Colon (tissue), 2 donors: ENCODE data around the gene GRIA4.
"Not testable (repeated sequence)": the region's sequence is repeated elsewhere in the genome, so short reads cannot be mapped to it uniquely, and the experiment has no call there.

Experiments used
- FAIRE-seq: peaks from 2 replicates; lab custom pipeline; 2012; peaks lifted over from hg19 to GRCh38; lab: Jason Lieb, UNC
- donor health status: control.
- donor health status: control.

The GRIA4 gene

GRCh38 chr11:105860105-105860504 lies 250.2 kb downstream of the GRIA4 start:
- no peak for FAIRE-seq

GRCh38 chr11:105861225-105861624 lies 251.4 kb downstream of the GRIA4 start:
- no peak for FAIRE-seq

GRCh38 chr11:105862736-105863367 lies 253.0 kb downstream of the GRIA4 start:
- FAIRE-seq: peak; percentile 36

GRCh38 chr11:105863523-105863922 lies 253.7 kb downstream of the GRIA4 start:
- FAIRE-seq: no peak

GRCh38 chr11:105867742-105868141 lies 257.9 kb downstream of the GRIA4 start:
- FAIRE-seq: no peak

- FAIRE-seq: no peak
These were observed 259.0 kb downstream of the GRIA4 start for GRCh38 chr11:105868762-105869285.

GRCh38 chr11:105870516-105871113 lies 260.7 kb downstream of the GRIA4 start:
- FAIRE-seq: no peak

GRCh38 chr11:105878510-105878909 lies 268.6 kb downstream of the GRIA4 start:
- FAIRE-seq: no peak

- FAIRE-seq: not testable (repeated sequence)
These were observed 269.1 kb downstream of the GRIA4 start for GRCh38 chr11:105878927-105879326.

- no peak for FAIRE-seq
These were observed 271.2 kb downstream of the GRIA4 start for GRCh38 chr11:105881027-105881426.

- FAIRE-seq: no peak
These were observed 274.6 kb downstream of the GRIA4 start for GRCh38 chr11:105884436-105884835.

- FAIRE-seq: no peak
These were observed 281.8 kb downstream of the GRIA4 start for GRCh38 chr11:105891685-105892084.

GRCh38 chr11:105897161-105897560 lies 287.3 kb downstream of the GRIA4 start:
- no peak for FAIRE-seq

GRCh38 chr11:105899772-105900171 lies 289.9 kb downstream of the GRIA4 start:
- no peak for FAIRE-seq

GRCh38 chr11:105900515-105901035 lies 290.7 kb downstream of the GRIA4 start:
- no peak for FAIRE-seq

GRCh38 chr11:105903113-105903512 lies 293.2 kb downstream of the GRIA4 start:
- FAIRE-seq: no peak

- no peak for FAIRE-seq
These were observed 296.6 kb downstream of the GRIA4 start for GRCh38 chr11:105906517-105906916.

- no peak for FAIRE-seq
These were observed 297.4 kb downstream of the GRIA4 start for GRCh38 chr11:105907319-105907718.

GRCh38 chr11:105910095-105910715 lies 300.3 kb downstream of the GRIA4 start:
- FAIRE-seq: no peak

GRCh38 chr11:105911454-105911853 lies 301.6 kb downstream of the GRIA4 start:
- FAIRE-seq: no peak

GRCh38 chr11:105912666-105913065 lies 302.8 kb downstream of the GRIA4 start:
- no peak for FAIRE-seq

GRCh38 chr11:105915021-105915420 lies 305.1 kb downstream of the GRIA4 start:
- FAIRE-seq: no peak

GRCh38 chr11:105918039-105918438 lies 308.2 kb downstream of the GRIA4 start:
- FAIRE-seq: no peak
